DMS 273 (cell line): ENCODE results near the gene CADM3.

Experiments
- DNase-seq: peaks from one replicate; lab custom pipeline; 2025; ENCODE audit not compliant: unreplicated experiment; lab: John Stamatoyannopoulos, UW

The CADM3 gene

GRCh38 chr1:159173320-159173719 lies 1.9 kb downstream of the CADM3 start:
- DNase-seq: no peak

GRCh38 chr1:159175571-159175970 lies 4.2 kb downstream of the CADM3 start:
- no peak for DNase-seq

GRCh38 chr1:159177272-159177907 lies 6.0 kb downstream of the CADM3 start:
- peak; percentile 40 for DNase-seq

- DNase-seq: peak; percentile 34
These were observed 8.5 kb downstream of the CADM3 start for GRCh38 chr1:159179906-159180305.

GRCh38 chr1:159180516-159180915 lies 9.1 kb downstream of the CADM3 start:
- no peak for DNase-seq

GRCh38 chr1:159181328-159182024 lies 10.1 kb downstream of the CADM3 start:
- no peak for DNase-seq

GRCh38 chr1:159184201-159184600 lies 12.8 kb downstream of the CADM3 start:
- DNase-seq: no peak

GRCh38 chr1:159185121-159185520 lies 13.7 kb downstream of the CADM3 start:
- DNase-seq: no peak

GRCh38 chr1:159187033-159187432 lies 15.6 kb downstream of the CADM3 start:
- peak; percentile 5 for DNase-seq

GRCh38 chr1:159187647-159188374 lies 16.4 kb downstream of the CADM3 start:
- no peak for DNase-seq

- DNase-seq: peak; percentile 72
These were observed 17.0 kb downstream of the CADM3 start for GRCh38 chr1:159188375-159188788.

GRCh38 chr1:159190441-159190840 lies 19.0 kb downstream of the CADM3 start:
- DNase-seq: no peak

GRCh38 chr1:159196543-159196942 lies 25.1 kb downstream of the CADM3 start:
- DNase-seq: peak; percentile 8

GRCh38 chr1:159197561-159198557 lies 26.4 kb downstream of the CADM3 start:
- peak; percentile 84 for DNase-seq

GRCh38 chr1:159199901-159200300 lies 28.5 kb downstream of the CADM3 start:
- no peak for DNase-seq

GRCh38 chr1:159200769-159201168 lies 29.4 kb downstream of the CADM3 start:
- DNase-seq: no peak

GRCh38 chr1:159201642-159202041 lies 30.2 kb downstream of the CADM3 start:
- DNase-seq: no peak

- DNase-seq: no peak
These were observed 32.2 kb downstream of the CADM3 start for GRCh38 chr1:159203610-159204009.

GRCh38 chr1:159204161-159205141 lies 33.0 kb downstream of the CADM3 start, which contains the start of gene ACKR1:
TSS of gene ACKR1 (plus strand) at chr1:159204875. CDS start at chr1:159204960, 85 bp downstream.
- DNase-seq: no peak

- no peak for DNase-seq
These were observed 33.8 kb downstream of the CADM3 start for GRCh38 chr1:159205225-159205624.
